ENCODE results near the gene RPGRIP1L.
A peak's percentile ranks its signal among the peaks of the same experiment; 100 is the strongest.
"Not testable (repeated sequence)": the region's sequence is repeated elsewhere in the genome, so short reads cannot be mapped to it uniquely, and the experiment has no call there.

Gene RPGRIP1L

GRCh38 chr16:53712065-53712464 is 8.4 kb upstream of the RPGRIP1L start:
- no peak for DNase-seq (ENCODE audit: low read depth)

GRCh38 chr16:53711390-53711789 is 7.7 kb upstream of the RPGRIP1L start:
- no peak for DNase-seq (ENCODE audit: low read depth)

GRCh38 chr16:53708490-53708889 is 4.8 kb upstream of the RPGRIP1L start:
- no peak for DNase-seq (ENCODE audit: low read depth)

- no peak for DNase-seq (ENCODE audit: low read depth)
These were observed 4.0 kb upstream of the RPGRIP1L start for GRCh38 chr16:53707671-53708070.

GRCh38 chr16:53704445-53704813 is 770 bp upstream of the RPGRIP1L start:
- DNase-seq (ENCODE audit: low read depth), result no peak

GRCh38 chr16:53698271-53698670 is 5.4 kb downstream of the RPGRIP1L start:
- not testable (repeated sequence) for DNase-seq (ENCODE audit: low read depth)

- DNase-seq (ENCODE audit: low read depth), result no peak
These were observed 8.6 kb downstream of the RPGRIP1L start for GRCh38 chr16:53695070-53695469.

- DNase-seq (ENCODE audit: low read depth), result no peak
These were observed 10.3 kb downstream of the RPGRIP1L start for GRCh38 chr16:53693320-53693719.

- no peak for DNase-seq (ENCODE audit: low read depth)
These were observed 11.5 kb downstream of the RPGRIP1L start for GRCh38 chr16:53692146-53692545.

GRCh38 chr16:53690771-53691170 is 12.9 kb downstream of the RPGRIP1L start:
- no peak for DNase-seq (ENCODE audit: low read depth)

- DNase-seq (ENCODE audit: low read depth), result no peak
These were observed 14.0 kb downstream of the RPGRIP1L start for GRCh38 chr16:53689636-53690035.

GRCh38 chr16:53686710-53687109 is 16.9 kb downstream of the RPGRIP1L start:
- no peak for DNase-seq (ENCODE audit: low read depth)

- DNase-seq (ENCODE audit: low read depth), result not testable (repeated sequence)
These were observed 18.3 kb downstream of the RPGRIP1L start for GRCh38 chr16:53685334-53685733.

GRCh38 chr16:53681354-53681753 is 22.3 kb downstream of the RPGRIP1L start:
- DNase-seq (ENCODE audit: low read depth), result no peak

GRCh38 chr16:53680756-53681155 is 22.9 kb downstream of the RPGRIP1L start:
- no peak for DNase-seq (ENCODE audit: low read depth)

GRCh38 chr16:53678756-53679343 is 24.8 kb downstream of the RPGRIP1L start:
- no peak for DNase-seq (ENCODE audit: low read depth)

- no peak for DNase-seq (ENCODE audit: low read depth)
These were observed 25.5 kb downstream of the RPGRIP1L start for GRCh38 chr16:53678155-53678554.

- no peak for DNase-seq (ENCODE audit: low read depth)
These were observed 30.5 kb downstream of the RPGRIP1L start for GRCh38 chr16:53673189-53673588.

GRCh38 chr16:53672461-53672860 is 31.2 kb downstream of the RPGRIP1L start:
- no peak for DNase-seq (ENCODE audit: low read depth)

GRCh38 chr16:53668869-53669268 is 34.8 kb downstream of the RPGRIP1L start:
- DNase-seq (ENCODE audit: low read depth), result no peak

- DNase-seq (ENCODE audit: low read depth), result peak; percentile 30
These were observed 36.8 kb downstream of the RPGRIP1L start for GRCh38 chr16:53666786-53667415.

- peak; percentile 75 for DNase-seq (ENCODE audit: low read depth)
These were observed 38.8 kb downstream of the RPGRIP1L start for GRCh38 chr16:53664724-53665345.

GRCh38 chr16:53662072-53662471 is 41.6 kb downstream of the RPGRIP1L start:
- no peak for DNase-seq (ENCODE audit: low read depth)

- DNase-seq (ENCODE audit: low read depth), result no peak
These were observed 48.7 kb downstream of the RPGRIP1L start for GRCh38 chr16:53654946-53655345.
